CD4-positive, alpha-beta T cell treated with Interleukin-17A for 1 hour (primary cell): ENCODE measurements around the gene ATP2C2.

Source experiments
- DNase-seq: peaks from one replicate; pipeline ENCODE4 v3.0.0-alpha.2; 2020

ATP2C2 gene

DNA sequence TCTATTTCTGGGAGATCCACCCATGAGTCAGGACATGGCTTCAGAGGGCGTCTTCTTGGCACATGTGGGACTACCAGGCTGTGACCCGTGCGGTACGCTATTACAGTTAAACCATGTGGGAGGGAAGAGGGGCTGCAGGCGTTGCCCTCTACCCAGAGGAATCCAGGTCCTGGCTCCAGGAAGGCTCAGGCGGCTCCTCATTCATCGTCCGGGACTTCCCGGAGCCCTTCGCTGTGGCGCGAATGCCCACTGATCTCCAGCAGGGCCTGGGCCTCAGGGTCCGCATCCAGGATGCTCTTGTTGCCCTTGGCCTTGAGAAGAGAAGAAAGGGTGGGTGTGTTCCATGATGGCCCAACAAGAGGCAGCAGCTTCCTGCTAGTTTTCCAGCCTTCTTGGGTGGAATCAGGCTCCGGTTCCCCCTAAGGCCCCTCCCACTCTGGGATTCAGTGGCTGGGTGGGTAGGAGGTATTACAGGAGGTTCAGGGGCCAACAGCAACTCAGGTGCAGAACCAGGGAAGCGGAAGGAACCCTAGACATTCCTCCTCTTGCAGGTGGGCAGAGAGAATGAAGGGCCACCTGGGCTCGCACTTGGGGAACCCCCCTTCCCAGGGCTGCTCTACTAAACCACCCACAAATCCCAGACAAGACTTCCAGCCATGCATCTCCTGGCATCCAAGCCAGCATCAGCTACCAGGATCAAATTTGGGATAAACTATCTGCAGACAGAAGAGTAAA, 111.5 kb downstream of the ATP2C2 start:
- no peak for DNase-seq

DNA sequence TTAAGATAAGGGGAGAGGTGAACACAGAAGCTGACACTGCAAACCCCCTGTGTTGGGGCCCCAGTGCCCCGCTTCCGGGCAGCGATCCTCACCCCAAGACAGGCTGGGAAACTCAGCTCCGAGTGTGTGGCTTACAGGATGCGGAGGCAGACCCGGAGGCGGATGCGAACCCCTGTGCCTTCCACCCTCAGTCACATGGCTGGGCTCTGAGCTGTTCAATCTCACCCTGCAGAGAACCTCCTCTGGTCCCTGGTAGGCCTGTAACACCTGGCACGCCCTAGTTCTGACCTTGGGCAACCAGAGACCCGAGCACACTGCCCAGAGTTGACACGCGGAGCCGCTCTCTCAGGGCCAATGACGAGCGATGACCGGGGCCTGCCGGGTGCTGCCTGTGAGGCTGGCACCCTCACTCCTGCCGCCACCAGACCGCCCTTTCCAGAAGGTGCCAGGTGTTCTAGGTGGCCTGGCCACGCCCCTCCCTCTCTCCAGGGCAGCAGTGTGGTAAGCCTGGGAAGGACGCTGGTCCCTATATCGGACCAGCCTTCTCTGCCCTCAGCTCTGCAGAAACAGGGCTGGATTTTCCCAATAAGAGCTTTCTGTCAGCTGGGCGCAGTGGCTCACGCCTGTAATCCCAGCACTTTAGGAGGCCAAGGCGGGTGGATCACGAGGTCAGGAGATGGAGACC, 112.9 kb downstream of the ATP2C2 start:
- DNase-seq = no peak

DNA sequence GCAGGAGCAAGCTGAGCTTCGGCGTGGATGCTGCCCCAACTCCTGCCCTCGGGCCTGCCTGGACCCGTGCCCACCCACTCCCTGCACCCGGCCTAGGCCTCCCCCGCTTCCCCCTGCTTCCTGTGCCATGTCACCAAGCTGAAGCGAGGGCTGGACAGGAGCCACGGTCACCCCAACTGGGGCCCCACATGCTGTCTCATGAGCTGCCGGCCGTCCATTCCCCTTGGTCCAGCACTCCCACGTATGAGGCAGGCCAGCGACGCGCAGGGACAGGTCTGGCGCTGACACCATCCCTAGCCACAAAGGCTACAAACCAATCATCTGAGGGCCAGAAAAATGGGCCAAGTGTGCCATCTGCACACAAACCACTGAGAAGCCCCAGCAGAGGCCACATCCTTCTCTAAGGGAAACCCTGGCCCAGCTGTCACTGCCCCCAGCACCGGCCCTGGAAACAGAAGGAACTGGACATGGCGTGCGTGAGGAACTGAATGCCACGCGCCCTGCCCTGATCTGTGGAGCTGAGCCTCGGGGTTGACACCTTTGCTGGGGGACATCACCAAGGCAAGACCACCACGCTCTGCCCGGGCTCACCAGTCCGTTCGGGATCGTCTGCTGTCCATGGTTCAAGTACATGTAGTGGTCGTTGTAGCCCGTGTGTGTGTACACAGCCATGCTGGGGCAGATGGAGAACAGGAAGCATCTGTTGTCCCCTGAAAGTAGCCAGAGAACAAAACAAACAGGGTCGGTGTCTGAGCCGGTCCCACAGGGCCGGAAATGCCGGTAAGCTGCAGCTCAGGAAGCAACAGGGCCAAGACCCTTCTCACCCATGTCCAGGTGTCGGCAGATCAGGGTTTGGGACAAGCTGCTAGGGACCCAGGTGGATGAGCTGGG, 113.9 kb downstream of the ATP2C2 start:
- no peak for DNase-seq

DNA sequence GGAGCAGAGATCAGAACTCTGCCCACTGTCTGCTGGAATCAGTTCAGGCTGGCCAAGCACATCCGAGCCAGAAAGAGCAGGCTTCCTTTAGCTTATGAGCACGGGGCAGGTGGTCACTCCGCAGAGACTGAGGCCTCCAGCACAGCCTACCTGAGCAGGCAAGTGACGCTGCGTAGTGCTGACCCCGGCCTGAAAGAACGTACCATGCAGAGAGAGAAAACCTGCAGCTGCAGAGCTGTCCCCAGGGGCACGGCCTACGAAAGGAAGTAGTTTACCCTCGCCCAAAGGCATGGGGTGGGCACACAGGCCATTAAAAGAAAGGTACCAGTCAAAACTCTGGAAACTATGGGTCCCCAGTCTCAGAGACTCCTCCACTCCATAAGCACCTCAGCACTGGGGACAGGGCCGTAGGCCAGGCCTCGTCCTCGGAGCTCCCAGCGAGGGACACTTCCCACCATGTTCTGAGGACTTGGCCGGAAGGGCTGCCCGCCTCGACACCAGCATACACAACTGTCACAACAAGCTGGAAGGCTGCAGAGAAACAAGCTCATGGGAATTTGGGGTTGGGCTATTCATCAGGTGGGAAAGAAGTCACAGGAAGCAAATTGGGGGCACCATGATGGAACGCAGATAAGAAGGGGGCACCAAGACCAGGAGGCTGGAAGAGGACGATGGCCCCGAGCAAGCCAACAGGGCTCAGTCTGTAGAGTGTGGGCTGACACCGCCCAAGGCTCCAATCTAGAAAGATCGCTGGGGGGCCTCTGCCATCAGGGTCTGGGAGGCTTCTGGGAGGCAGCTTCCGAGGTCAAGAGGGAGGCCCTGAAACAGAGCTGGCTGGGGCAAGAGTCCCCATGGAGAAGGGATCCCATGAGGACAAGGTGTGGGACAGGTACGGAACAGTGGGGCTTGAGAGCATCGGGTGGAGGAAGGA, 114.9 kb downstream of the ATP2C2 start:
- no peak for DNase-seq

DNA sequence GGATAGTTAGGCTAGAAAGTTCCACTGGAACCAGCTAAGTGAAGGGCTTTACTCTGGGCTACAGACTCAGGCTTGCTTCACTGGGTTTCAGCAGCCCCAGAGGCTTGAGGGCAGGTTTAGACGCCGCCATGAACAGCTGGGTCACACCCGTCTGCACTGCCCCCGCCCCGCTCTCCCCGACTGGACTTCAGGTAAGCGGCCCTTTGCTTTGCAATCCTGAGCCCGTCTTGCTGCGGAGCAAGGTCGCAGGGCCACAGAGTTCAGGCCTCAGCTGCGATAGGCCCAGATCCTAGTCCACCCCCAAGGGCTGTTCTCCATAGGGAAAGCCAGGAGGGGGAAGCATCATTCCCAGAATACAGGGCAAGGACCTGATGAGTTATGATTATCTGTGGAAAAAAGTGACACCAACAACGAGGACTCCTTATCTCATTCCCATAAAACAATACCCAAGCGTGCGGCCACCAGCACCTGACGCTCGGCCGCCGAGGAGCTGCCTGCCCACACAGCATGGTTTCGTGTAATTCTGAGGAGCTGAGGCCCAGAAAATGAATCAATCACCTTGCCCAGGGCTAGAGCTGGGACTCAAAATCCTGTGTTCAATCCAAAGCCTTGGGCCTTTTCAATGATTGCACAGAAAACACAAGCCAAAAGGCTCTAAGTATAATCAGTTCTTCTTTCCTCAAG, 115.7 kb downstream of the ATP2C2 start:
- DNase-seq = no peak

DNA sequence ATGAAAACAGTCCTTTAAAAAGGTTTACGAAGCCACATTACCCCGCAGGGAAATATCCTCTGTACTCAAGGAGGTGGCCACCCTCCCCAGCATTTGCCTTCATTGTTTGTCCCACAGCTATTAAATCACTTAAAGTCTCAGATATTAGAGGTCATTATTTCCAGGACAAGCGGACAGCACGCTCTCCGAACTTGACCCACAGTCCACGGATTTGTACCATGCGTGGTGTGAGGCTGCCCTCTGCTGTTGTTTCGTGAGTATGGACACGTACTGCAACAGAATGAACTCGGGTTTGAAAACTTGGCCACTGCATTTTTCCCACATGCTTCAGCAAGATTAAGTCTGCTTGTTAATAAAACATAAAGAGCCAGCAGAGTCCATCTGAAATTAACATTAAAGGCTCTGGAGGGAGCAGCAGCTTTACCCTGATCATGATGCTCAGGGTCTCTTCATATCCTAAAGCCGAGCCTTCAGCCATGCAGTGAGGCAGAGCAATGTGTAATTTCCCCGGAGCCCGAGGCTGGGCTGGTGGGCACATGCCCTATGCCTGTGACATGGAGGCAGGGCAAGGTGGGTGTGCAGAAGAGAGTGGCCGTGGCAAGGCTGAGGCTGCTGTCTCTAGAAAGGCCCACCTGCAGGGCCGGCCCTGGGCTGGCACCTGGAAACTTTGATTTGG, 116.4 kb downstream of the ATP2C2 start:
- no peak for DNase-seq

DNA sequence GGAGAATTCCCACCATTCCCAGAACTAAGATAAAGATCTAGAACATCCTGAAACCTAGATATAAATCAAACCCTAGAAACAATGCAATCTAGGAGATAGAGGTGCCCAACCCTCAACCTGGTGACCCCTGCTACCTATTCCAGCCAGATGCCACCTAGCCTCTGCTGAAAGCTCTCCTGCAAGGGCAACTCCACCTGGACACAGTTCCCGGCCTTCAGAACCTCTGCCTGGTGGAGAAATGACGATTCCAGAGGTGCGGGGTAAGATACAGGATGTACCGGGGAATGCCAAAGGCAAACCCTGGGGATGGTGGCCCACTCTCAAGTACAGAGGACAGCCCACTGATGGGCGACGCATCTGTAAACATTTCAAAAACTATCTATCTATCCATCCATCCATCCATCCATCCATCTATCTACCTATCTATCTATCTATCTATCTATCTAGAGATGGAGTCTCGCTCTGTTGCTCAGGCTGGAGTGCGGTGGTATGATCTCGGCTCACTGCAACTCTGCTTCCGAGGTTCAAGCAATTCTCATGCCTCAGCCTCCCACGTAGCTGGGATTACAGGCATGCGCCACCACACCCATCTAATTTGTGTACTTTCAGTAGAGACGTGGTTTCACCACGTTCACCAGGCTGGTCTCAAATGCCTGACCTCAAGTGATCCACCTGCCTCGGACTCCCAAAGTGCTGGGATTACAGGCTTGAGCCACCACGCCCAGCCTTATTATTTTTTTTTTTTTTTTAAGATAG, 117.1 kb downstream of the ATP2C2 start:
- DNase-seq = no peak

DNA sequence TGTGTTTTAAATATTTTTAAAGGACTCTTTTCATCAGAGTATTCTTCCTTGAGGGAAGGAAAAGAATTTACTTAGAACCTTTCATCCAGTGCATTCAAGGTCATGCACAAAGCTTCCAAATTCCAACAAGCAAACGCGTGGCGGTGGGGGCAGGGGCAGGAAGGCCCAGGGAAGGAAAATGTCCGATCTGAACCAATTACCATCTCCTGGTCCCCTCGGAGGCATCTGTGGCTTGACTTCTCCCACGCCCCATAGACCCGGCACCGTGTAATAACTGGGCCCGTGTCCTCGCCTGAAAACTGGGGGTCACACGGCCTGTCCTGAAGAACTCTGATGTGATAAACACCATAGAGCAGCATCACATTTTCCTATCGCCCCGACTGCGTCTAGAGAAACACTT, 117.8 kb downstream of the ATP2C2 start:
- no peak for DNase-seq

DNA sequence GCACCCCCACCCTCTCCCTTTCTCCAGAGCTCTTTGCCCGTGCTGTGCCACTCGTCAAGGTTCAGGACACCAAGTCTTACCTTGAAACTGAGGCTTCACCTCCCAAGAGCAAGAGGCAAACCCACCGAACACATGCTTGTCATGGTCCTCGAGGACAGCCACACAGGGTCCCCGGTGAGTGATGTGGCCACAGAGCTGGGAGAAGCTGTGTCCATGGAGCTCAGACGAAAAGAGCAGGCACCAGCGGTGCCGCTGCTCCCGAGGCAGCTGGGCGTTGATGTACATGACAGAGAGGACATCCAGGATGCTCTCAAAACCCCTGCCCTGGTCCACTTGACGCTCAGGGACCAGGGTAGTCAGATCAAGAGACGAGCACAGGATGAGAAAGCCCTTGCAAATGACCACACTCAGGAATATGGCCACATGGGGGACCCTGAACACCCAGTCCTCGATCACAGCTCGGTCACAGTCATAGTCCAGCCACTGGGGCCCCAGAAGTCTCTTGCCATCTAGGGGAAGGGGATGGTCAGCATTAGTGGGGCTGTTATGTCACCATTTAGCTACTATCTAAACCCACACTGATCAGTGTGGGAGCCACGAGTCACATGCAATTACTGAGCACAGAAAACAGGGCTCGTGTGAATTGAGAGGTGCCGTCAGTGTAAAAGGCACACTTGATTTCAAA, 118.4 kb downstream of the ATP2C2 start:
- no peak for DNase-seq

DNA sequence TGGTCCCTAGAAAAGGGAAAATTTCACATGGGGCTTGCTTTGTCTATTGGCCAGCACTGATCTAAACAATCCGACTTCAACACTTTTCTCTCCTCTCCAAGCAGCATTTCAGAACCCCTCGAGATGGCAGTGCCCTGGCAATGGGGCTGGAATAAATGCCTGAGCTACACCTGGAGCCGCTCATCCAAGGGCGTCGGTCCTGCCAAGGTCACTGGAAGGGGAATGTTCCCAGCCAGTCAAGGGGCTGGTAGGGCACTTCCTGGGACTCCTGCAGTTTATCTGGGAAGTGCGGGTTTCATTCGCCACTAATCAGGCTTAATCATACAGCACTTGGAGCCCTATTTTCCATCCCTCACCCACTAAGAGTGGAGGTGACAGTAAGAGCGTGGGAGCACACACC, 119.0 kb downstream of the ATP2C2 start:
- no peak for DNase-seq

DNA sequence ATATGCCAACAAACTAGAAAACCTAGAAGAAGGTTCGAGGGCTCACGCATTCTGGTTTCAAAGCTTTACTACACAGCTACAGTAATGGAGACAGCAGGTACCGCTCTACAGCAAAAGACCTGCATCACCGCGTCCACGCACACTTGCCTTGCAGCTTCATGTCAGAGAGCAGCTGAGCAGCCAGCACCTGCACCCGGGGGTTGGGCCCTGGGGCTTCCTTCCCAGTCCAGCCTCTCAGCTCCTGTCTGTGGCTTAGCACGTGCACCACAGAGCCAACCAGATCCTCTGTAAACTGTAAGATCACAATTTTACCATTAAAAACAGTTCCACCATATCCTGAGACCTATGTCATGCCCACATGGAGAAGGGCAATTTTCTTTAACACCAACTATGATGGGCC, 120.8 kb downstream of the ATP2C2 start:
- no peak for DNase-seq

DNA sequence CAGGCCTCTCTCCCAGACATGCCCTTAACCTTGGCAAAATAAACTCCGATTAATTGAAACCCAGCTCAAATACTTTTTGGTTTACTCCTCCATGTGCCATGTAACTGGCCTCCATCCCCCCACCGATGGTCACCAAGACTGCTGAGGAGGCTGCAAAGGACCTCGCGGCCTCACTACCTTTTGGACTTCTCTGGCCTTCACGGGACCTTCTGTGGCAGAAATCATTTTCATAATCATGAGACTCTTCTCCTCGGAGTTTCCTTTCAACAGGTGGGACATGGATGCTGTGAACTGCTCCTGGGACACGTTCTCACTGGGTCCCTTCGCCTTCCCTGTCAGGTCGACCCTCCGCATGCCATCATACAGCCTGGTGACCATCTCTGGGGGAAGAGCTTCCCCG, 127.2 kb downstream of the ATP2C2 start:
- no peak for DNase-seq

DNA sequence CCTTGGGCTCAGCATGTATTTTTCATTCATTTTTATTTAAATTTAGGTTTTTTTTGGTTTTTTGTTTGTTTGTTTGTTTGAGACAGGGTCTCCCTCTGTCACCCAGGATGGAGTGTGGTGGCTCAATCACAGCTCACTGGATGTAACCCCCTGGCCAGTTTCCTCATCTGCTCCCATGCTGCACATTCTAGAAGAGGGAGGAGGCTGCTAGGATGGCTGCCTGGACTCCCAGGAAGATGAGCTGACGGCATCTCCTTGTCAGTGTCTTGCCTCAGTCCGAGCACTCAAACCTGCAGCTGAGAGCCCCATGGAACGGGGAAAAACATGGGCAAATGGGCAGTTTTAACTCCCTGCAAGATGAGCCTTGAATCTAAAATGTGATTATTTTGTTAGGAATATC, 128.7 kb downstream of the ATP2C2 start:
- DNase-seq = no peak

DNA sequence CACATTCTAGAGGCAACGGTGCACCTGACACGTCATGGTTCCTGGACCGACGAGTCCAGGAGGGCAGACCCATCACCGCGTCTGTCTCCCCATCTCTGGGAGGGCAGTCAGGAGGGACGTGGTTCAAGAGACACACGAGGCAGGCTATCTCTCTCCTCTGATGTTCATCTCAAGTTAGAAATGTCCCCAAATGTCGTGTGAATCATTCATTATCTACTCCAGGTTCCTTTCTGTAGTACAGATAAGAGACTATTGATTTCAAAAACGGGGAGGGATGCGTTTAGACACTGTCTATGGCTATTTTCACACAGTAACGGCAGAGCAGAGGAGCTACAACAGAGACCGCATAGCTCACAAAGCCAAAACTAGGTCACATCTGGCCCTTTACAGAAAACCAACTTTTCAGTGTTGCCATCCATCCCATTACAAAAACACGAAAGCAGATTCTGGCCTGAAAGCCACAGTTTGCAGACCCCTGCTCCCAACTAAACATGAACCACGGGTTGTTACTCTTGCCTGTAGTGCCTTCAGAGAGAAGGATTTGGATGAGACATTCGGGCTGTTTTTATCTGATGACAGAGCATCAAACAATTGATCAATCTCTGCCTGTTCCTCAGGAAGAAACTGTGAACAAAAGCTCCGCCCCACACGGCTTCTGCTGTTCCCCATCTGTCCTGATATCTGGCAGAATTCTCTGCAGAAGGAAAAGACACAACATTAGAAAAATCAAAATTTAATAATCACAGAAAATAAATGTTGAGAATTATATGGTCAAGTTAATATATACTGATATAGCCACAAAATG, 129.3 kb downstream of the ATP2C2 start:
- DNase-seq = no peak

DNA sequence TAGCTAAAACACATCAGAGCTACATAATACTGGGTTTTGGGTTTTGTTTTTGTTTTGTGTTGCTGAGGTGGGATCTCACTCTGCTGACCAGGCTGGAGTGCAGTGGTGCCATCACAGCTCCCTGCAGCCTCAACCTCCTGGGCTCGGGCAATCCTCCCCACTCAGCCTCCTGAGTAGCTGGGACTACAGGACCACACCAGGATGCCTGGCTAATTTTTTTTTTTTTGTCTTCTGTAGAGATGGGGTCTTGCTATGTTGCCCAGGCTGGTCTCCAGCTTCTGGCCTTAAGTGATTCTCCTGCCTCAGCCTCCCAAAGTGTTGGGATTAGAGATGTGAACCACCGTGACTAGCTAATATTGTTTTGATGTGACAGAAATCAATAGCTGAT, 129.9 kb downstream of the ATP2C2 start:
- DNase-seq = no peak

DNA sequence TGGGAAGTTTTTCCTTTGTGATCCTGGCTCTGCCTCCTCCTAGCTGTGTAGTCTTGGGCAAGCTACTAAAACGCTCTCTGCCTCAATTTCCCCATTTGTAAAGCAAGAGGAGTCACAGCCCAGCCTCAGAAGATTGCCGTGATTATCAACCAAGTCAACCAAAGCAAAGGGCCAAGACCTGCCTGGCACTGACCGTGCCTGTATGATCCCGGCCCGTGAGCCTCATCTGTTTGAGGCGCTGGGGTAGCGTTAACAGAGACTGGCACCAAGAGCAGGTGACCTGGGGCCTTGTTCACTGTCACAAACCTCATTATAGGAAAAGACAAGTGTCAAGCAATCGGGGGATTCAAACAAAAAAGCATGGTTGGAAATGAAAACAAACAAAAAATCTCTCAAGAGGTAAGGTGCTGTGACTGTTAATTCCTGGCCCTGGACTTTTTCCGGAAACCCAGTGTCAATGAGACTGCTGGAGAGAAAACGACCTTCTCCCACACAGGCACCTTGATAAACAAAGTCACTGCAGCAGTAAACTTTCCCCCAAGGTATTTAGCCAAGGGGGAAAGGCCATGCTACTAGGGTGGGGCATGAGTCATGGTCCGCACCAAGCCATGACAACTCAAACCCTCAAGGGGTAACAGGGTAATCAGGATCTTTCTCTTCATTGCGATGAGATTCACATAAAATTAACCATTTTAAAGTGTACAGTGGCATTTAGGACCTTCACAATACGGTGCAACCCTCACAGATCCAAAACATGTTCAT, 130.7 kb downstream of the ATP2C2 start:
- no peak for DNase-seq

DNA sequence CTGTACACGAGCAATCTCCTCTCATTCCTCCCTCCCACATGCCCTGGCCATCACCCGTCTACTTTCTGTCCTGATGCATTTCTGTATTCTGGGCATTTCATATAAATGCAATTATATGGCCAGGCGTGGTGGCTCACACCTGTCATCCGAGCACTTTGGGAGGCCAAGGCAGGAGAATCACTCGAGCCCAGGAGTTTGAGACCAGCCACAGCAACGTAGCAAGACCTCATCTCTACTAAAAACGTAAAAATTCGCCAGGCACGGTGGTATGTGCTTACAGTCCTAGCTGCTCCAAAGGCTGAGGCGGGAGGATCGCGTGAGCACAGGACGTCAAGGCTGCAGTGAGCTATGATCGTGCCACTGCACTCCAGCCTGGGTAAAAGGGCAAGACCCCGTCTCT, 131.3 kb downstream of the ATP2C2 start:
- no peak for DNase-seq

DNA sequence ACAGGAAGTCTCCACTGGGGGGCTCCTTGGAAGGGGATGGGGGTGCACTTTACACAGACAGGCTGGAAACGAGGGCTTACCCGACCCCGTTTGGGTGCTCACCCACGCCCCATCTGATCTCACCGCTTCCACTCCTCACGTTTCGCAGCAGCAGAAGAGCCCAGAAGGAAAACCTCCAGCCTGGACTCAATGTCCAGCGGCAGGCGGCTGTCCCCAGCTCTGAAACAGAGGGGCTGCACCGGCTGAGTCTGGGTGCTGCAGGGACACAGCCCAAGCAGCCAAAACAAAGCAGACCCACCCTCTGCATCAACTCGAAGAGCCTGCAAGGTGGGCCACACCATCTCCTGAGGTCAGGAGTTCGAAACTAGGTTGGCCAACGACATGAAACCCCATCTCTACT, 132.2 kb downstream of the ATP2C2 start:
- no peak for DNase-seq
